Osteocyte (in vitro differentiated cells): ENCODE measurements around the gene SMO. TPM values are rescaled to one million over a fixed set of nuclear protein-coding genes. Genes with fewer than 3 reads are reported as not detected.

ENCODE experiments used
- DNase-seq: peaks from one replicate; pipeline ENCODE4 v3.0.0; 2021; ENCODE audit warnings: mixed read lengths; ENCODE audit not compliant: unreplicated experiment; ENCODE audit errors: extremely low spot score
- H3K27ac Mint-ChIP-seq: one replicate; pipeline ENCODE4 v1.8.0; 2021; ENCODE audit warnings: mild to moderate bottlenecking, mixed read lengths; ENCODE audit not compliant: unreplicated experiment
- H3K27me3 Mint-ChIP-seq: one replicate; pipeline ENCODE4 v1.8.0; 2021; ENCODE audit warnings: mixed read lengths; ENCODE audit not compliant: unreplicated experiment
- H3K36me3 Mint-ChIP-seq: one replicate; pipeline ENCODE4 v1.8.0; 2021; ENCODE audit warnings: mixed read lengths; ENCODE audit not compliant: unreplicated experiment
- H3K4me1 Mint-ChIP-seq: one replicate; pipeline ENCODE4 v1.8.0; 2021; ENCODE audit warnings: mixed read lengths; ENCODE audit not compliant: unreplicated experiment
- H3K4me3 Mint-ChIP-seq: one replicate; pipeline ENCODE4 v1.8.0; 2021; ENCODE audit warnings: mild to moderate bottlenecking, moderate library complexity, mixed read lengths; ENCODE audit not compliant: unreplicated experiment
- H3K9me3 Mint-ChIP-seq: one replicate; pipeline ENCODE4 v1.8.0; 2021; ENCODE audit warnings: mixed read lengths; ENCODE audit not compliant: unreplicated experiment
- CTCF ChIP-seq: fragments of 200-600 bp; sonication (generic); IDR thresholded peaks from 2 replicates; pipeline ENCODE4 v1.5.0; 2021; ENCODE audit warnings: antibody characterized with exemption, mild to moderate bottlenecking, moderate library complexity
- total RNA-seq: library from RNA; stranded (reverse); gene quantifications from 2 replicates; pipeline ENCODE4 v1.2.1, GENCODE V29; 2021

SMO gene
- total RNA-seq, 1 donor from 2014 or later = 41.6 TPM

GRCh38 chr7:129193892-129194291 is 5.5 kb downstream of the SMO start:
- Mint-ChIP-seq H3K4me1 (peaks cover 13% of the 10 kb centered on the region), H3K9me3 (no peaks in the 10 kb centered on the region), H3K36me3 (peaks cover 15% of the 10 kb centered on the region), H3K4me3 (no peak overlapping the region), H3K27me3 (no peaks in the 10 kb centered on the region), H3K27ac (no peak overlapping the region)
- no peak for DNase-seq
- TF ChIP-seq CTCF = no peak

DNA sequence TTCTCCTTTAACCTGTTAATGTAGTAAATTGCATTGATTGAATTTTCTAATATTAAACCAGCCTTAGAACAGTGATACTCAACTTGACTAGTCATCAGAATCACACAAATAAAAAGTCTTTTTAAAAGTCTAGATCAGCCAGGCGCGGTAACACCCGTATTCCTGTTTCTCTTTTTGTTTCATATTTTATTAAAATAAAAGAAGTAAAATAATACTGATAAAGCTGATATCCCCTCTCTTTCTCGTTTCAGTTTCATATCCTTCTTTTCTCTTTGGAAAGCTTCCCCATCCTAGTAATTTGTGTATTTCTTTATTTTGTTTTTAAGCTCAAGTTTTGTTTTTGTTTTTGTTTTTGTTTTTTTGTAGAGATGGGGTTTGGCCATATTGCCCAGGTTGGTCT is 9.3 kb downstream of the SMO start:
- no peak for DNase-seq
- Mint-ChIP-seq H3K4me1 (peaks cover 2% of the 10 kb centered on the region), H3K4me3 (no peak overlapping the region), H3K36me3 (peaks cover 7% of the 10 kb centered on the region), H3K9me3 (no peaks in the 10 kb centered on the region), H3K27me3 (no peaks in the 10 kb centered on the region), H3K27ac (no peak overlapping the region)
- no peak for TF ChIP-seq CTCF

- Mint-ChIP-seq H3K27ac (no peak overlapping the region), H3K27me3 (no peaks in the 10 kb centered on the region), H3K36me3 (peaks cover 3% of the 10 kb centered on the region), H3K9me3 (no peaks in the 10 kb centered on the region), H3K4me3 (no peak overlapping the region), H3K4me1 (peaks cover 2% of the 10 kb centered on the region)
- no peak for TF ChIP-seq CTCF
- DNase-seq = no peak
These were observed 11.0 kb downstream of the SMO start for GRCh38 chr7:129199406-129199805.

- H3K27ac Mint-ChIP-seq = no peak overlapping the region
- DNase-seq = no peak
These were observed 13.8 kb downstream of the SMO start for GRCh38 chr7:129202058-129202777.

More at GRCh38 chr7:129202058-129202777, 13.8 kb downstream of the SMO start:
- Mint-ChIP-seq H3K9me3 (no peaks in the 10 kb centered on the region), H3K4me3 (no peak overlapping the region), H3K4me1 (peaks cover 2% of the 10 kb centered on the region), H3K27me3 (no peaks in the 10 kb centered on the region), H3K36me3 (peaks cover 3% of the 10 kb centered on the region)
- no peak for TF ChIP-seq CTCF
